HEK293 (cell line): ENCODE measurements around the gene LHFPL2.
A peak's percentile ranks its signal among the peaks of the same experiment; 100 is the strongest.

Source experiments
- CTCF ChIA-PET: fragments of 350-600 bp; formaldehyde crosslinking; extraction: SDS; loops from one replicate; lab custom pipeline; 2021; ENCODE audit warnings: antibody characterized with exemption; lab: Yijun Ruan, JAX
- POLR2A ChIA-PET: fragments of 300-600 bp; formaldehyde crosslinking; extraction: SDS; loops from one replicate; lab custom pipeline; 2020; ENCODE audit warnings: antibody characterized with exemption, inconsistent platforms; lab: Yijun Ruan, JAX
- H3K27ac ChIP-seq: fragments of 200-500 bp; sonication (Bioruptor generic); 2 replicates; pipeline ENCODE4 v1.5.1; 2014; ENCODE audit warnings: low read depth, low read length, control low read depth, inconsistent platforms; ENCODE audit errors: extremely low read depth
- H3K36me3 ChIP-seq, 2 experiments: fragments of 200-500 bp in 1 of 2; sonication (Bioruptor generic) in 1 of 2; 1 replicate in 1 of 2; 2 replicates in 1 of 2; pipeline ENCODE4 v1.5.1; 2014 to 2017; ENCODE audit warnings: inconsistent platforms in 2 of 2, low read length in 2 of 2; ENCODE audit not compliant: control insufficient read depth in 2 of 2, insufficient read depth in 1 of 2
- H3K4me1 ChIP-seq: fragments of 200-500 bp; sonication (Bioruptor generic); 2 replicates; pipeline ENCODE4 v1.5.1; 2014; ENCODE audit warnings: mild to moderate bottlenecking, low read length, inconsistent platforms; ENCODE audit not compliant: control insufficient read depth, insufficient read depth
- H3K4me3 ChIP-seq: 2 replicates; pipeline ENCODE4 v1.5.1; 2011; ENCODE audit warnings: low read depth, mild to moderate bottlenecking, control low read depth, low read length, moderate library complexity
- H3K9me3 ChIP-seq: fragments of 200-500 bp; sonication (Bioruptor generic); 2 replicates; pipeline ENCODE4 v1.5.1; 2014; ENCODE audit warnings: low read depth, low read length, inconsistent platforms; ENCODE audit not compliant: control insufficient read depth, insufficient read depth
- PATZ1 ChIP-seq: fragments of 450-650 bp; formaldehyde crosslinking; IDR thresholded peaks from 2 replicates; pipeline ENCODE4 v1.5.1; 2016; ENCODE audit warnings: missing biosample characterization, missing genetic modification characterization
- PRDM1 ChIP-seq: fragments of 450-650 bp; formaldehyde crosslinking; IDR thresholded peaks from 2 replicates; pipeline ENCODE4; 2016; ENCODE audit warnings: missing biosample characterization, missing genetic modification characterization
- SETDB1 ChIP-seq: IDR thresholded peaks from one replicate; pipeline ENCODE4 v1.6.1; 2017; ENCODE audit warnings: mild to moderate bottlenecking, low read length, moderate library complexity, mixed read lengths; ENCODE audit not compliant: insufficient read length
- WT1 ChIP-seq: fragments of 450-650 bp; formaldehyde crosslinking; IDR thresholded peaks from 2 replicates; pipeline ENCODE4 v1.5.1; 2016; ENCODE audit warnings: missing biosample characterization, missing genetic modification characterization
- ZBTB1 ChIP-seq: fragments of 450-650 bp; formaldehyde crosslinking; IDR thresholded peaks from 2 replicates; pipeline ENCODE4 v1.5.1; 2016; ENCODE audit warnings: missing biosample characterization, missing genetic modification characterization
- ZBTB21 ChIP-seq: fragments of 450-650 bp; formaldehyde crosslinking; IDR thresholded peaks from 2 replicates; pipeline ENCODE4 v1.5.1; 2017; ENCODE audit warnings: missing biosample characterization, missing genetic modification characterization
- ZBTB48 ChIP-seq: fragments of 450-650 bp; formaldehyde crosslinking; IDR thresholded peaks from 2 replicates; pipeline ENCODE4 v1.5.1; 2016; ENCODE audit warnings: missing biosample characterization, missing genetic modification characterization
- ZIC2 ChIP-seq: fragments of 450-650 bp; formaldehyde crosslinking; IDR thresholded peaks from 2 replicates; pipeline ENCODE4 v1.5.1; 2016; ENCODE audit warnings: missing biosample characterization, missing genetic modification characterization
- ZNF10 ChIP-seq: fragments of 450-650 bp; formaldehyde crosslinking; IDR thresholded peaks from 2 replicates; pipeline ENCODE4 v1.5.1; 2017; ENCODE audit warnings: missing biosample characterization, missing genetic modification characterization
- ZNF202 ChIP-seq: fragments of 450-650 bp; formaldehyde crosslinking; IDR thresholded peaks from 2 replicates; pipeline ENCODE4 v1.5.1; 2016; ENCODE audit warnings: missing biosample characterization, missing genetic modification characterization, borderline replicate concordance
- ZNF248 ChIP-seq: fragments of 450-650 bp; formaldehyde crosslinking; IDR thresholded peaks from 2 replicates; pipeline ENCODE4 v1.5.1; 2017; ENCODE audit warnings: missing biosample characterization, missing genetic modification characterization
- ZNF324 ChIP-seq: fragments of 450-650 bp; formaldehyde crosslinking; IDR thresholded peaks from 2 replicates; pipeline ENCODE4 v1.5.1; 2016; ENCODE audit warnings: missing biosample characterization, missing genetic modification characterization
- ZNF366 ChIP-seq: fragments of 450-650 bp; formaldehyde crosslinking; conservative IDR thresholded peaks from 2 replicates; pipeline ENCODE4 v1.5.1; 2016; ENCODE audit warnings: missing biosample characterization, missing genetic modification characterization
- ZNF488 ChIP-seq: fragments of 450-650 bp; formaldehyde crosslinking; IDR thresholded peaks from 2 replicates; pipeline ENCODE4 v1.5.1; 2016; ENCODE audit warnings: missing biosample characterization, missing genetic modification characterization
- ZNF548 ChIP-seq: fragments of 450-650 bp; formaldehyde crosslinking; IDR thresholded peaks from 2 replicates; pipeline ENCODE4 v1.5.1; 2016; ENCODE audit warnings: missing biosample characterization, missing genetic modification characterization
- ZNF624 ChIP-seq: fragments of 450-650 bp; formaldehyde crosslinking; IDR thresholded peaks from 2 replicates; pipeline ENCODE4 v1.5.1; 2017; ENCODE audit warnings: missing biosample characterization, missing genetic modification characterization
- ZNF626 ChIP-seq: fragments of 450-650 bp; sonication (Bioruptor Pico); formaldehyde crosslinking; IDR thresholded peaks from 2 replicates; pipeline ENCODE4 v1.5.1; 2018; ENCODE audit warnings: missing biosample characterization, missing genetic modification characterization, inconsistent platforms
- TF ChIP-seq, protein P1 (sequence below): fragments of 450-650 bp; formaldehyde crosslinking; IDR thresholded peaks from 2 replicates; pipeline ENCODE4 v1.5.1; 2016; ENCODE audit warnings: missing biosample characterization, missing genetic modification characterization
- TF ChIP-seq, protein P2 (sequence below): fragments of 450-650 bp; formaldehyde crosslinking; IDR thresholded peaks from 2 replicates; pipeline ENCODE4 v1.5.1; 2016; ENCODE audit warnings: missing biosample characterization, missing genetic modification characterization

Gene LHFPL2

DNA sequence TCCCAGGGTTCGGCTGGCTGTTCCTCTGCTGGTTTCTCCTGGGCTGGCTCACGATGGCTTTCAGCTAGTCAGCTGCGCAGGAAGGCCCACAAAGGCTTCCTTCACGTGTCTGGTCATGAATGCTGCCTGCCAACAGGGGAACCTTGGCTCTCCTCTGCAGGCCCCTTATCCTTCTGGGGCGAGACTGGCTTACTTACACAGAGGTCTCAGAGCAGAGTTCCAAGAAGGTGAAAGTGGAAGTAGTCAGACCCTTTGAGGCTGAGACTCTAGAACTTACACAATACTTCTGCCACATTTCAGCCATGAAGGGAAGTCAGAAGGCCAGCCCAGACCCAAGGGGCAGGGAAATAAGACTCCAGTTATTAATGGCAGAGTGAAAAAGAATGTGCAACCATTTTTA lies 99.5 kb downstream of the LHFPL2 start (continued):
- TF ChIP-seq, protein P1, sequence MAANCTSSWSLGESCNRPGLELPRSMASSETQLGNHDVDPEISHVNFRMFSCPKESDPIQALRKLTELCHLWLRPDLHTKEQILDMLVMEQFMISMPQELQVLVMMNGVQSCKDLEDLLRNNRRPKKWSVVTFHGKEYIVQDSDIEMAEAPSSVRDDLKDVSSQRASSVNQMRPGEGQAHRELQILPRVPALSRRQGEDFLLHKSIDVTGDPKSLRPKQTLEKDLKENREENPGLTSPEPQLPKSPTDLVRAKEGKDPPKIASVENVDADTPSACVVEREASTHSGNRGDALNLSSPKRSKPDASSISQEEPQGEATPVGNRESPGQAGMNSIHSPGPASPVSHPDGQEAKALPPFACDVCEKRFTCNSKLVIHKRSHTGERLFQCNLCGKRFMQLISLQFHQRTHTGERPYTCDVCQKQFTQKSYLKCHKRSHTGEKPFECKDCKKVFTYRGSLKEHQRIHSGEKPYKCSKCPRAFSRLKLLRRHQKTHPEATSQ (tag by site-specific recombination) = no peak

GRCh38 chr5:78547731-78548615 lies 100.6 kb downstream of the LHFPL2 start:
- H3K9me3 ChIP-seq = peaks cover 2% of the 10 kb centered on the region; the same call in 1 of the 2 replicates
- ChIA-PET CTCF (interaction anchor here (0.6 kb wide), 1 partner anchor 17 kb away, joined by 4 read pairs; no protein-coding TSS in a partner anchor), POLR2A (interaction anchor here (0.6 kb wide), 1 partner anchor 76 kb away, joined by 3 read pairs; no protein-coding TSS in a partner anchor)
- H3K27ac ChIP-seq = no peak overlapping the region
- TF ChIP-seq ZBTB1 (tag by site-specific recombination) (no peak), WT1 (tag by site-specific recombination) (peak; percentile 61), ZNF548 (tag by site-specific recombination) (no peak), ZNF624 (no peak), PATZ1 (tag by site-specific recombination) (no peak), ZNF324 (tag by site-specific recombination) (no peak), ZIC2 (peak; percentile 27; the same call in 1 of the 2 replicates), ZNF202 (no peak), ZBTB48 (tag by site-specific recombination) (no peak), PRDM1 (no peak), ZNF626 (tag by site-specific recombination) (no peak), ZNF366 (tag by site-specific recombination) (no peak), SETDB1 (no peak), ZNF248 (tag by site-specific recombination) (no peak), ZNF488 (tag by site-specific recombination) (no peak), ZBTB21 (tag by site-specific recombination) (no peak), ZNF10 (tag by site-specific recombination) (no peak)
- TF ChIP-seq, protein P2, sequence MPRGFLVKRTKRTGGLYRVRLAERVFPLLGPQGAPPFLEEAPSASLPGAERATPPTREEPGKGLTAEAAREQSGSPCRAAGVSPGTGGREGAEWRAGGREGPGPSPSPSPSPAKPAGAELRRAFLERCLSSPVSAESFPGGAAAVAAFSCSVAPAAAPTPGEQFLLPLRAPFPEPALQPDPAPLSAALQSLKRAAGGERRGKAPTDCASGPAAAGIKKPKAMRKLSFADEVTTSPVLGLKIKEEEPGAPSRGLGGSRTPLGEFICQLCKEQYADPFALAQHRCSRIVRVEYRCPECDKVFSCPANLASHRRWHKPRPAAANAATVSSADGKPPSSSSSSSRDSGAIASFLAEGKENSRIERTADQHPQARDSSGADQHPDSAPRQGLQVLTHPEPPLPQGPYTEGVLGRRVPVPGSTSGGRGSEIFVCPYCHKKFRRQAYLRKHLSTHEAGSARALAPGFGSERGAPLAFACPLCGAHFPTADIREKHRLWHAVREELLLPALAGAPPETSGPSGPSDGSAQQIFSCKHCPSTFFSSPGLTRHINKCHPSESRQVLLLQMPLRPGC (tag by site-specific recombination) = no peak
- no peaks in the 10 kb centered on the region for H3K4me1 ChIP-seq
- no peak overlapping the region for H3K4me3 ChIP-seq
- H3K36me3 ChIP-seq = no peaks in the 10 kb centered on the region
